GM21825 (cell line): ENCODE measurements around the gene PRSS27.

ENCODE experiments used
- ATAC-seq: cut with Tn5 transposase; IDR thresholded peaks from one replicate; pipeline ENCODE4 v1.9.1; 2021; ENCODE audit warnings: mild to moderate bottlenecking, moderate library complexity; ENCODE audit not compliant: unreplicated experiment

PRSS27 gene

DNA sequence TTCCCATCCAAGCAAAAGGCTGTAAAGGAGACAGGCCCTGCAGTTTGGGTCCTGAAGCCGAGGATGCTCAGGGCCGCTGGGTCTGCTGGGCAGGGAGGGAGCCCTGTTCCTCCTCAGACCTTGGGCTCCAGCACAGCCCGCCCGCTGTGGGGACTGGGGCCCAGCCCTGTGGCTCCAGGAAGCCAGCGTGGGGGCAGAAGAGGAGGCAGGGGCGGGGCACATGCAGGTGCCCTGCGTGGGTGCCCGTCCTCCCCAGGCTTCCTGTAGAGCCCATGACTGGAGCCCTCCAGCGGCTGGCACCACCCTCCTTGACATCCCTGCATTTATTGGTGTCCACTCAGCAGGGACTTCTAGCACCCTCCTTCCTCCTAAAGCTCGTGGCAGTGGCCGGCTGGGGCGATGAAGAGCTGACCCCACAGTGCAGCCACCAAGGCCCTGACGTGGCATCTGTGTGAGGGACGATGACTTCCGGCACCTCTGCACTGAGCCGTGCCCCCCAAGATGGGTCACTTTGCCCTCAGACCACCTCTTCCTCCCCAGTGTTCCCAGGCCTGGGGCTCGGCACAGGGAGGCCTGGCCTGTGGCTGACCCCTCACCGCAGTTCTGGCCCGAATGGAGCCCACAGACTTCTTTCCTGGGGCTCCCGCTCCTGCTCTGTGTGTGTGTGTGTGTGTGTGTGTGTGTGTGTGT lies 9.9 kb downstream of the PRSS27 start:
- ATAC-seq = no peak

DNA sequence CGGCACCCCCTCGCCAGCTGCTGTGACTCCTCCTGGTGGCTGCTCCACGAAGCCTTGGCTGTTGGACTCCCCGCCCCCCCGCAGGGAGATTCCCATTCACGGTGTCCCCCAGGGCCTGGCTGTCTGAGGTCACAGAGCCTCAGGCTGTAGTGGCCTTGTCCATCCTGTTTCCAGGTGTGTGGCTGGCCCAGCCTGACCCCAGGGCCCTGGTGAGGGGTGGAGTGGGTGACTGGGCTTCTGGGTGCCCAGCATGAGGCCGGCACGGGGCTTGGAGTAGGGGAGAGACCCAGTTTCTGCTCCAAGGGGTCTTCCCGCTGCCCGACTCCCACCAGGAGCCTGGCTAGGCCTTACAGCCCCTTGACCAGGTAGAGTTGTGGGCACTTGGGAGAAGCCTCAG lies 10.4 kb downstream of the PRSS27 start:
- ATAC-seq = no peak

DNA sequence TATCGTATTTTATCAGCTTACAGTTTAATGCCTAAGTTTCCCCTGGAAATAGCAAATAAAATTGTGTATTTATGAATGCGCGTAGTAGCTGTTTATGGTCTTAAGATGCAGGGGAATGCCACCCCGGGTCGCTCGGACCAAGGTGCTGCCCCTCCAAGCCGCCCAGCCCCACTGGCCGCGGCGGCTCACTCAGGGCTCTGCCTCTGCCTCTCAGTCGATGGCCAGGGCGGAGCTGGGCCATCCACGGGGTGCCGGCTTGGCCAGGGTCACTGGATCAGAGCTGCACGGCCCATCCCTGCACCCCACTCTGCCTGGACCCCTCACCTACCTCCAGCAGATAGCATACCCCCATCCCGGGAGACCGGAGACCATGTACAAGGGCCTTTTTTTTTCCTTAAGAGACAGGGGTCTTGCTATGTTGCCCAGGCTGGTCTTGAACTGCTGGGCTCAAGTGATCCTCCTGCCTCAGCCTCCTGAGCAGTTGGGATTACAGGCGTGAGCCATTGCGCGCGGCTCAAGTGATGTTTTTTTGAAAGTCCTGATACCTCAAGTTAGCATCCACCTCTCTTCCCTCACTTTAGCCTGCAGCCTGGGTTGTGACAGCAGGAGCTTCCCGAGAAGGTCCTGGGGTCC lies 11.0 kb downstream of the PRSS27 start:
- ATAC-seq = no peak

DNA sequence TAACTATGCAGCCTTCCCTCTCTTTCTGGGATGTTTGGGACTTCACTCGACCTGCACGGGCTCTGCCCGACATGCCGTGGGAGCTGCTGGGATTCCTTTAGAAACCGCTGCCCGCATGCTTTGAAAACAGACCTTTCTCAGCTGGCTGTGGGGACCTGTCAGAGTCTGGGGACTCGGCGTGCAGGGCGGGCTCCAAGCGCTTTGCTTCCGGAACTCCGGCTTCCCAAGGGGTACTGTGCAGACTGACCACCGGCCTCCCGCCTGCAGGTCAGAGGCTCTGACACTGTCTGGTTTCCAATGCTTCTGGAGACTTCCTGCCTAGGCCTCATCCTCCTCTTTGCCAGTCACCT lies 11.8 kb downstream of the PRSS27 start:
- no peak for ATAC-seq

DNA sequence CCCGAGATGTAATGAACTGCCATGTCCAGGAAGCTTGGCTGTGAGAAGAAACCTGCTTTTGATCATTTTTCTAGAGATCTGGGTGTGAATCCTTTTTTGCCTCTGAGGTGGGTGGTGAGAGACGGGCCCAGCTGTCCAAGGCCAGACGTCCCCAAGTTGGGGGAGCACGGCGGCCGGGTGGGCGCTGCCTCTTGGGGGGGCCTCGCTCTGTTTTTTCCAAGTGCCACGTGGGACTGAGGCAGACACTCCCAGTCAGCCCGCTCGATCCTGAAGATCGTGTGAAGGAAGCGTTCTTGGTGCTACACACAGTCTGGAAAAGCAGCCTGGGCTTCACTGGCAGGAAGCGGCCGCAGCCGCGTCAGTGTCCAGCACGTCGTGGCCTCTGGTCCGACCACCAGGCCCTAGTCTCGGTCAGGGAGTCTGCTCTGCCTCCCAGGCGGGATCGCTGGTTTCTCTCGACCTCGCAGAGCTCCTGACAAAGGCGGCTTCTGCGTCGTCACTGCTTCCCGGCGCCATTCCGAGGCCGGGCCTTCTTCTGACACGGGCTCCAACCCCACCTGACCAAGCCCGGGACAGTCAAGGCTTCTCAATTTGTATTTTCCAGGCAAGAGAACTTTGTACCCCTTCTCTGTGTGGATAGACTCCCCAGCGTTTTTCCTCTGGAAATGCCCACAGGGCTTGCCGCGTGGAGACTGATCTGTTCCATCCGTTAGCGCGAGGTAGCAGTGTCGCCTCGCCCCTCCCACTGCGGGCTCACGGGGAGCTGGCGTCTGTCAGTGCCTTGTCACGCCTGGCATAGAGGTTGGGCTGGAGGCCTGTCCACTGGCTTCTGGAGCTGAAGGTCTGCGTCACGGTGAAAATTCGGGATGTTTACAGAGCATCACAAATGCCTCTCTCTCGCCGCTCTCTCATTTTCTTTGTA lies 12.4 kb downstream of the PRSS27 start:
- no peak for ATAC-seq

DNA sequence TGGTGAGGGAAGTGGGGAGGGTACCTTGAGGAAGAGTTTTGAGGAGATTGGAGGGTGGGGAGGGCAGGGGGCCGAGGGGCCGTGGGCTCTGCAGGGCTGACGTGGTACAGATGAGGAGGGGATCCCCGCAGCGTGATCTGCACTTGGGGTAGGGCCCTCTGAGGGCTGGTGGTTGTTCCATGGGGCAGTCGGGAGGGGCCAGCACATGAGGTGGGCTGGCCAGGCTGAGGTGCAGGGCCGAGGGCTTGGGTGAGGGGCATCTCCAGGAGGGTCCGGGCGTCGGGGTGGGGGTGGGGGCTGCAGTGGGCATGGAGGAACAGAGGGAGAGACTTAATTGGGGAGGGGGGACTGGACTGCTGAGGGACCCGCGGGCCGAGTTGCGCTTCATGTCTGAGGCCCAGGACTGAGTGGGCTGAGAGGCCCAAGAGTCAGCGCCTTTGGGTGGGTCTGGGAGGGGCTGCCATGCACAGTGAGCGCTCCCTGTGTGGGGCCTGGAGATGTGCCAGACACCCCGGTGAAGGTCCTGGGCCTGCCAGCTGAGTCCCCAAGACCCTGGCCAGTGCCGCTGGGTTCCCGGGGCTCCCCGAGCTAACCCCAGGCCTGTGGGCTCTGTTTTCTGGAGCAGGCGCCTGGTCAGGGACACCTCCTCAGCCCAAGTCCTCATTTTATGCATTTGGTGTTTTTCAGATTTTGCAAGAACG lies 13.3 kb downstream of the PRSS27 start:
- ATAC-seq = no peak

DNA sequence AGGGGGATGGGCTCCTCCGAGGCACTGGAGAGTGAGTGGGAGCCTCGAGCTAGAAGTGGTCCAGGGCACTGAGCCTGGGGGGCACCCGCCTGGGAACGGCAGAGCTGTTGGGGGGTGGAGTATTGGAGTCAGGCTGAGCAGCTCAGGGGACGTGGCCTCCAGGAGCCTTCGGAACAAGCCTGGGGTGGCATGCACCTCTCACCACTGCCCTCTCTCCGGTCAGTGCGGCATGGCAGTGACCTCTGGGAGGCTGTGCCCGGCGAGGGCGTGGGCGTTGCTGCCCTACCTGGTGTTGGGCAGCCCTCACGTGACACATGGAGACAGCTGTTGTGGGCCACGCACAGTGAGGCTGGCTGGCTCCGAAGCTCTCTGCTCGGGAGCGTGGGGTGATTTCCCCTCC lies 13.9 kb downstream of the PRSS27 start:
- ATAC-seq = no peak

DNA sequence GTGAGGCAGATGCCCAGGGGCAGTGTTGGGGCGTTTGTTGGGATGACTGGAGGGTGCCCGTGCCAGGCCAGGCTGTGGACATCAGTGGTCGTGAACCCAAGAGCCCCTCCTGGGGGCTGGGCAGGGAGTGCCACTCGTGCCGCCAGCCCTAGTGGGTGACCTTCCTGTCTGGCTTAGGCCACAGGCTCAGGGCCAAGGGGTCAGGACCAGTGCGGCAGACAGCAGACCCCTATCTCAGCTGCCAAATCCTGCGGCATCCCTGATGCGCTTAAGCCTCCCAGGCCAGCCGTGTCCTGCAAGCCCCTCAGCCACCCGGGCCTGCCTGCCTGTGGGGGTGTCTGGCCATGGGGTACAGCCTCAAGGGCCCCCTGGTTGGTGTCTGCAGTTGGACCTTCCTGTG lies 14.7 kb downstream of the PRSS27 start:
- ATAC-seq = no peak

DNA sequence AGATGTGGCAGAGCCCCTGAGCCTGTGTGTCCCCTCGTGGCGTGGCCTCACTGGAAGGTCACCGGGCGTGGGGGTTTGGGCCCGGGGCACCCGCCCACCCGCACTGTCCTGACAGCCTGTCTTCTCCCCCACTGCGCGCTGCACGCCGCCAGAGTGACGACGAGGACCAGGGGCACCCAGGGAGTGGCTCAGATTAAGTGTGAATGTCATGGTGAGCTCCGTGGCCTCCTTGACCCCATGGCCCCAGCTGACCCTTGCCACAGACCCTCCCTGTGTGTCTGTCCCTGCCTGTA lies 15.1 kb downstream of the PRSS27 start:
- ATAC-seq = no peak

DNA sequence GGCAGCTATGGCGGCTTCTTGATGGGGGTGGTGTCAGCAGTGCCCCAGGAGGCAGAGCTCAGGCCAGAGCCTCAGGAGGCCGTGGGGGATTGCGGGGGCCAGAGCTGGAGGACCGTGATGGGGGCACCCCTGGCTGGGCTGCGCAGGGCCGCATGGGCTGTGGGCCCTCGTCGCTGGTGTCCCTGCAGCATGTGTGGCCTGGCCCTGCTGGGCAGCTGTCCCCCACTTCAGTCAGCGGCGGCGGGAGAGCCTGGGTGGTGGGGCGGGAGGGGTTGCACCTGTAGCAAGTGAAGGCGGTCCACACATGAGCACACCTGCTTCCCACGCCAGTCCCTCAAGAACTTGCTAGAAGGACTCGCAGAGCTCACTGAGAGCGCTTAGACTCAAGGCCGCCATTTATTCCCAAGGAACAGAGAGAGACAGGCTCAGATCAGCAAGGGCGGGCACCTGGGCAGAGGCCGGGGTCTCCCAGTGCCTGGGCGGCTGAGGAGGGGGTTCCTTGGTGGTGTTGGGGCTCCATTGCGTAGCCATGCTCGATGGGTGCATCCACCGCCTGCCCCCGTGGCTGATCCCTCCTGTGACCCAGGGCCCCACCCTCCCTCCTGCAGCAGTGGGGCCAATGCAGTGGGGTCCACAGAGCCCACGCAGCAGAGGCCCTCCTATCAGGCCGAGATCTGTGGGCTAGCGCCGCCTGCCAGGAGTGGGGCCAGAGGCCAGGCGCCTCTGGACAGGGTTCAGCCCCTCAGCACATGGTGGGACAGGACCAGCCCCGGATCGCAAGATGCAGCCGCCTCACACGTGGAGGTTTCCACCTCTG lies 15.7 kb downstream of the PRSS27 start:
- ATAC-seq = no peak

DNA sequence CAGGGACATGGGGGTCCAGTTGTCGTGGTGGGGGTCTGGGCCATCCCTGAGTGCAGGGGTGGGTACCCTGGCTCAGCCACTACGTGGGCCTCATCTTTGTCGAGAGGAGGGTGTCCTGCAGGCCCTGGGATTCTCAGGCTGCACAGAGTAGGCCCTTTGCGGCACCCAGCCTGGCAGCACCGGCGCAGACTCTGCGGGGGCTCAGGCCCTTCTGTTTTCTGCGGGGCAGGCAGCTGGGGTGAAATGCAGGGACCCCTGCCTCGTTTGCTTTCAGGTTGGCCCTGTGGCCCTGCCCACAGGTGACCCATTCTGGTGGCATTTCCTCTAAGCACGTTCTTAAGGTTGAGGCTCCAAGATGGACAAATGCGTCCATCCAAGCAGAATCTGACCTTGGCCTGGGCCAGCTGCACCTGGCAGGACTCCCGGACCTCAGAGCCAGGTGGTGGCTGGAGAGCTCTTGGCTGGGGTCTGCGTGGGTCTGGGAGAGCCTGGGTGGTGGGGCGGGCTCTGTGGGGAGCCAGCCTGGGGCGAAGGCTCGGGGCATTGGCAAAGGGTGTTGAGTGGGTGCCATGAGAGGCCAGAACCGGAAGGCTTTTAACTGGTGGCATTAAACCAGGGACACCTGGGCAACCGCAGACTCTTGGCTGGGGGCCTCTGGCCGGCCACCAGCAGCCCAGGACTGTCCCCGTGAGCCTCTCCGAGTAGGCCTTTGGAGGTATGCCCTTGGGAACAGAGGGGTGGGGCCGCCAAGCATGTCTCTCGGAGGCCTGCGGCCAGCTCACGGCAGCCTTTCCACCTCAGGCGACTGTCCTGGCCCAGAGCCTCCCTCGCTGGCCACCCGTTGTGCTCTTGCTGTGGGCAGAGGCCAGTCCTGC lies 16.9 kb downstream of the PRSS27 start:
- ATAC-seq = no peak

DNA sequence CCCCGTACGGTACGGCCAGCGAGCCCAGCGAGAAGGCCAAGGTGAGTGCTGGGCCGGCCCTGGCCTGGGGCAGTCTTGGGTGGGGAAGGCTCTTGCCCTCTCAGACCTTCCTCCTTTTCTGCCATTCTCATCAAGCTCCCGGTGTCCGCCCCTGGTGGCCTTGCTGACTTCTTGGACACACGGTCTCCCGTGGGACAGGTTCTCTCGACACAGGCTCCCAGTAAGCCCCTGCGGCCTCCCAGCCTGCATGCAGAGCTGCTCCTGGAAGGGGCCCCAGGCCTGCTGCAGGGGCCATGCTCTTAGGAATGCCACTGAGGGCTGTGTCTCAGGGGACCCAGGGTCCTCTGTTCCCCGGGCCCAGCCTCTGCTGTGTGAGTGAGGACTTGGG lies 17.6 kb downstream of the PRSS27 start:
- no peak for ATAC-seq

DNA sequence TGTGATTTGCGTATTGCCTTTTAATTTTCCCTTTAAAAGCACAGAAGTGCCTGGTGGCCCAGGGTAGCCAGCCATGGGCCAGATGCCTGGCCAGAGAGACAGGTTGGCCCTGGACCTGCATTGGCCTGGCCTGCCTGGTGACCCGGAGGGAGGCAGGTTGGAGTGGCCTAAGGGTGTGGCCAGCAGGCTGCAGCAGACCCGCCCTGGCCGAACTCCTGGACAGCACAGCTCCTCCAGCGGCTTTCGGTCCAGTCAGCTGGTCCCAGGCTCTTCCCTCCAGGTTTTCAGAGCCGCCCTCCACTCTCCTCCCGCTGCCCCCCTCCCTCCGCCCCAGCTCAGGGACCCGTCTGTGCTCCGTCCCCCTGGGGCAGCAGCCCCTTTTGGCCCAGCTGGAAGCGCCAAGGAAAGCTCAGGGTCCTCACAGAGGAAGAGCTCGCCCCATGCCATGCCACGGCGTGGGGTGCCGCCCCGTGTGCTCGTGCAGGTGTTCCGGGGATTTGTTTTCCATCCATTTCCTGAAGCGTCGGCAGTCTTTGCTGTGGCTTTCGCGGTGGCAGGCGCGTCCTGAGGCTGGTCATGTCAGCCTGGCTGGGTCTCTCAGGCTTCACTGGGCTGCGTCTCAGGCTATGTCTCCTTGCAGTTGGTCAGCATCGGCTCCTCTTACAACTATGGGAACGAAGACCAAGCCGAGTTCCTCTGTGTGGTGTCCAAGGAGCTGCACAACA lies 18.1 kb downstream of the PRSS27 start:
- no peak for ATAC-seq

DNA sequence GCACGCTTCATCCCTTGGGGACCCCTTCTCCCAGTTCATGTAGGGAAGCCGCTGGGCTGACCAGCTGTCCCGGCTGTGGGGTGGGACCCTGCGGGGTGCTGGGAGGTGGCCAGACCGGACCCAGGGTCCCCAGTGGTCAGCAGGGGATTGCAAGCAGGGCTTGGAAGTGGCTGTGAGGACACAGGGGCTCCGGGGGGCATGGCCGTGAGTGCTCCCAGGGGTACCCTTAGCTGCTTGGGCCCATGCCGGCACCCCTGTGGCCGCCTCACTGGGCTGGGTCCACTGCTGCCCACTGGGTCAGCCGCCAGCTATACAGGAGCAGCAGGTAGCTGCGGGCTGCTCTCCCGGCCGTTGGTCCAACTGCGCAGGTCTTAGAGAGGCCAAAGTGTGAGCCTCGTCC lies 18.8 kb downstream of the PRSS27 start:
- no peak for ATAC-seq

DNA sequence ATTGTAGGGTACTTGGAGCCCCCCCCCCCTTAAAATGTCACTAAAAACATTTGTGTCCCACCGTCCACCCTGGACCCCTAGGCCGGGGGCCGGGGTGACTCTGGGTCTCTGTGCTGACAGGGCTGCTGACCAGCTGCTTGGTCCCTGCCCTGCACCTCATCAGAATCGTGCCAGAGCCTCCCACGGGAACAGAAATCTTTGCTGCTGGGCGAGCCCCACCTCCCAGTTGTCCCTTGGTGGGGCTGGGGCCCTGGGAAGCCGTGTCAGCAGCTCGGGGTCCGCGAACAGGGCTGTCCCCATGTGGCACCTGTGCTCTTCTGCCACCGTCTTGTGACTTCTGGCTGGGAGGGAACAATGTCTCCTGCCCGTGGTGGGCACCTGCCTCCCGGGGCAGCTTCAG lies 19.2 kb downstream of the PRSS27 start:
- ATAC-seq = no peak

DNA sequence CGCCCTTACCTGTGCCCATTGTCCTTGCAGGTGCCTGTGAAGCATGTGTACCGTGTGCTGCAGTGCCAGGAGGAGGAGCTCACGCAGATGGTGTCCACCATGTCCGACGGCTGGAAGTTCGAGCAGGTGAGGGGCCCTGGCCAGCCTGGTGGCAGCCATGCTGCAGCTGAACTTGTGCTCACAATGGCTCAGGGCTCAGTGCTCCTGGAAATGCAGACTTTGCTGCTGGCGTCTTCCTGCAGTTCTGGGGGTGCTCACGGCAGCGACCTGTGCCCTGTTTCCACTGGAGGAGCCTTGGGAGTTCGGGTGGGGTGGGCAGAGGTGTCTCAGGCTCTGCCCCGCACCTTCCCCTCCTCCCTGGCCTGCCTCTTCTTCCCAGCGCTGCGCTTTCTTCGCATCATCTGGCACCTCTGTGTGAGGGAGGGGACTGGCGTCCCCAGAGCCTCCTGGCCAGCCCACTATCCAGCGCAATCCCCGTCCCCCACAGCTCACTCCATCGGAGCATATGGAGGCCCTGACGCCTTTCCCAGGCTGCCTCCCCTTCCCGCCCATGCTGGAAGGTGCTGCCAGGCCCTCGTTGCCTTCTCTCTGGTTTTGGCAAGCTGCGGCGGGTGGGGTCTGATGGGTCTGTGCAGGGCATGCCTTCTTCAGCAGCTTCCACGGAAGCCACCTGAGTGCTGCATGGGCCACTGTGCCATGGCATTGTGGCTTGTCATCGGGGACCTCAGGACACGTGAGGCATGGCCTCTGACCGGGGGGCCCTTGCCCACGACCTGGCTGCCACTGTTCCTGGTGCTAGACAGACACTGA lies 20.0 kb downstream of the PRSS27 start:
- ATAC-seq = no peak

DNA sequence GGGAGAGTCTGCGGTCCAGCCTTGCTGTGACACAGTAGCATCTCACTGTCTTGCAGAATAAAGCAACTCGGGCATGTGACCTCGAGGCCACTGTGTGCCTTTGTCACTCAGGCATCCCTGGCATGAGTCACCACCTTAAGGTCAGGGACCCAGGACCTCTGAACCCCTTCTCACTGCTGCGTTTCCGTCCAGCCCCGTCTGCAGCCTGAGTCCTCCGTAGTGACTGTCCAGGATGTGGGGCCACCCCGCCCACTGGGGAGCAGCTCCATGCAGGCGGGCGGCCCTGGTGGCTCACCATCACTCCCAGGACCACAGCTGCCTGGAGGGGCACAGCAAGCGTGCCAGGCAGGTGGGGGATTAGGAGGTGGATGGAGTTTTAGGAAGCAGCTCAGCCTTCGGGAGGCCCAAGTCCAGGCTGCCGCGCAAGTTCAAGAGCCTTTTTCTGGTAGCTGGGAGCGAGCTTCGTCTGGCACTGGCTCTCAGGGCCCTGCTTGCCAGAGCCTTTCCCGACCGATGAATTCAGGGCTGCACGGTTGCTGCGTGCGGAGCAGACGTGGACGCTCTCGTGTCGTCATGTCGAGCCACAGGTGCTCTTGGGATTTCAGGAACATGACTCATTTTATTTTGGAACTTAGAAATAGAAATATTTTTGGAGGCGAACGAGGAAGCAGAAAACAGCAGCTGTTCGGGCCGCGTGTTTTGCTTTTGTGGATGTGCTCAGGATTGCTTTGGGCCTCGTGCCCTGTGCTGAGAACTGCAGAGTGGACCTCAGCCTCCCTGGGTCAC lies 20.9 kb downstream of the PRSS27 start:
- no peak for ATAC-seq
